ENCODE data around the gene HAUS3.
"Not testable (repeated sequence)": the region's sequence is repeated elsewhere in the genome, so short reads cannot be mapped to it uniquely, and the experiment has no call there.

The HAUS3 gene

GRCh38 chr4:2251073-2251794 lies 9.3 kb upstream of the HAUS3 start:
- FAIRE-seq = no peak

- no peak for FAIRE-seq
These were observed 8.6 kb upstream of the HAUS3 start for GRCh38 chr4:2250357-2251072.

GRCh38 chr4:2249526-2250356 lies 7.8 kb upstream of the HAUS3 start:
- no peak for FAIRE-seq

GRCh38 chr4:2248821-2249261 lies 6.9 kb upstream of the HAUS3 start:
- FAIRE-seq = no peak

GRCh38 chr4:2248044-2248780 lies 6.3 kb upstream of the HAUS3 start:
- no peak for FAIRE-seq

- no peak for FAIRE-seq
These were observed 5.5 kb upstream of the HAUS3 start for GRCh38 chr4:2247128-2248043.

- no peak for FAIRE-seq
These were observed 4.6 kb upstream of the HAUS3 start for GRCh38 chr4:2246384-2247127.

- no peak for FAIRE-seq
These were observed 3.9 kb upstream of the HAUS3 start for GRCh38 chr4:2245787-2246275.

- FAIRE-seq = no peak
These were observed 3.3 kb upstream of the HAUS3 start for GRCh38 chr4:2245057-2245786.

- peak; percentile 21 for FAIRE-seq
These were observed 1.9 kb upstream of the HAUS3 start for GRCh38 chr4:2243681-2244380.

- no peak for FAIRE-seq
These were observed 918 bp downstream of the HAUS3 start for GRCh38 chr4:2241003-2241402.

- FAIRE-seq = no peak
These were observed 4.8 kb downstream of the HAUS3 start for GRCh38 chr4:2236944-2237666.

- FAIRE-seq = no peak
These were observed 10.8 kb downstream of the HAUS3 start for GRCh38 chr4:2231082-2231481.

- no peak for FAIRE-seq
These were observed 15.7 kb downstream of the HAUS3 start for GRCh38 chr4:2226261-2226660.

GRCh38 chr4:2222838-2223237 lies 19.1 kb downstream of the HAUS3 start:
- no peak for FAIRE-seq

GRCh38 chr4:2221378-2221777 lies 20.5 kb downstream of the HAUS3 start:
- not testable (repeated sequence) for FAIRE-seq

- FAIRE-seq = no peak
These were observed 21.8 kb downstream of the HAUS3 start for GRCh38 chr4:2220016-2220630.

- no peak for FAIRE-seq
These were observed 22.6 kb downstream of the HAUS3 start for GRCh38 chr4:2219233-2219760.

Measured in endometrium (tissue), 2 donors.